ENCODE results near the gene LATS1.
A peak's percentile ranks its signal among the peaks of the same experiment; 100 is the strongest.
"Not testable (repeated sequence)": the region's sequence is repeated elsewhere in the genome, so short reads cannot be mapped to it uniquely, and the experiment has no call there.

Gene LATS1

GRCh38 chr6:149672265-149672664 lies 45.6 kb downstream of the LATS1 start:
- not testable (repeated sequence) for DNase-seq (ENCODE audit: low read depth in 1 of 2, low spot score in 1 of 2)

GRCh38 chr6:149660028-149660427 lies 57.9 kb downstream of the LATS1 start:
- DNase-seq (ENCODE audit: low read depth in 1 of 2, low spot score in 1 of 2) = no peak

- DNase-seq (ENCODE audit: low read depth in 1 of 2, low spot score in 1 of 2) = no peak
These were observed 60.5 kb downstream of the LATS1 start for GRCh38 chr6:149657441-149657840.

- no peak for DNase-seq (ENCODE audit: low read depth in 1 of 2, low spot score in 1 of 2)
These were observed 66.8 kb downstream of the LATS1 start for GRCh38 chr6:149651056-149651455.

- DNase-seq (ENCODE audit: low read depth in 1 of 2, low spot score in 1 of 2) = peak; percentile 68 to 82
These were observed 69.5 kb downstream of the LATS1 start, which contains the start of gene KATNA1 for GRCh38 chr6:149648148-149649145. Gene KATNA1 (minus strand): TSS chr6:149648714. CDS start chr6:149638547, 10,167 bp downstream.

- no peak for DNase-seq (ENCODE audit: low read depth in 1 of 2, low spot score in 1 of 2)
These were observed 71.3 kb downstream of the LATS1 start for GRCh38 chr6:149646599-149646998.

- no peak for DNase-seq (ENCODE audit: low read depth in 1 of 2, low spot score in 1 of 2)
These were observed 74.9 kb downstream of the LATS1 start for GRCh38 chr6:149642829-149643580.

GRCh38 chr6:149636124-149636523 lies 81.8 kb downstream of the LATS1 start:
- DNase-seq (ENCODE audit: low read depth in 1 of 2, low spot score in 1 of 2) = no peak

- no peak for DNase-seq (ENCODE audit: low read depth in 1 of 2, low spot score in 1 of 2)
These were observed 83.6 kb downstream of the LATS1 start for GRCh38 chr6:149634315-149634714.

GRCh38 chr6:149628875-149629510 lies 88.9 kb downstream of the LATS1 start:
- DNase-seq (ENCODE audit: low read depth in 1 of 2, low spot score in 1 of 2) = no peak

- no peak for DNase-seq (ENCODE audit: low read depth in 1 of 2, low spot score in 1 of 2)
These were observed 90.2 kb downstream of the LATS1 start for GRCh38 chr6:149627672-149628071.

GRCh38 chr6:149615805-149616204 lies 102.1 kb downstream of the LATS1 start:
- no peak for DNase-seq (ENCODE audit: low read depth in 1 of 2, low spot score in 1 of 2)

- DNase-seq (ENCODE audit: low read depth in 1 of 2, low spot score in 1 of 2) = no peak
These were observed 103.6 kb downstream of the LATS1 start for GRCh38 chr6:149614337-149614736.

- DNase-seq (ENCODE audit: low read depth in 1 of 2, low spot score in 1 of 2) = no peak
These were observed 109.4 kb downstream of the LATS1 start for GRCh38 chr6:149608381-149608982.

All from activated T-helper 1 cell treated with anti-CD3 and anti-CD28 coated beads, Interleukin-2, amount 50 U/mL, for 16 hours (primary cell).